ENCODE measurements around the gene EIF4G3. TPM values are rescaled to one million over a fixed set of nuclear protein-coding genes. Genes with fewer than 3 reads are reported as not detected.

The EIF4G3 gene
- total RNA-seq, 1 donor from 2014 or later: 66.0 TPM

Other genes with a start within 250 kb of the EIF4G3 start
- gene ECE1, start 113.6 kb upstream of the EIF4G3 start, total RNA-seq: 94.1 and 97.0 TPM in 2 replicates

Measured in activated T-helper 2 cell treated with anti-CD3 and anti-CD28 coated beads, Interferon-gamma antibody, Interleukin-2, Interleukin-4, amounts not matched to agents 10 μg/mL and 5 μg/mL and 100 μg/mL, durations not matched to agents 14 hours and 24 hours and 36 hours (primary cell).